Tibial nerve (tissue), 4 donors: ENCODE results near the gene OR10H3. TPM values are rescaled to one million over a fixed set of nuclear protein-coding genes. Genes with fewer than 3 reads are reported as not detected.

Source experiments
- DNase-seq, 2 donors: peaks; one replicate each; pipeline ENCODE4 v3.0.0-alpha.2; 2019; ENCODE audit warnings: low spot score in 2 of 2
- H3K27ac ChIP-seq, 4 donors: fragments of 200-600 bp; sonication (generic) in 3 of 4; one replicate each; pipeline ENCODE4 v1.5.1; 2017 to 2019; ENCODE audit warnings: mild to moderate bottlenecking in 1 of 4
- H3K27me3 ChIP-seq, 2 donors: fragments of 200-600 bp; sonication (generic) in 1 of 2; one replicate each; pipeline versions ENCODE4 v1.5.1 to v1.6.0; 2017 to 2019
- H3K36me3 ChIP-seq, 3 donors: fragments of 200-600 bp; sonication (generic); one replicate each; pipeline ENCODE4 v1.5.1; 2018 to 2019
- H3K4me1 ChIP-seq, 4 donors: fragments of 200-600 bp; sonication (generic) in 3 of 4; one replicate each; pipeline ENCODE4 v1.5.1; 2017 to 2019
- H3K4me3 ChIP-seq, 4 donors: fragments of 200-600 bp; sonication (generic) in 3 of 4; one replicate each; pipeline ENCODE4 v1.5.1; 2017 to 2019; ENCODE audit warnings: mild to moderate bottlenecking in 1 of 4, moderate library complexity in 1 of 4
- H3K9me3 ChIP-seq, 4 donors: fragments of 200-600 bp; sonication (generic) in 3 of 4; one replicate each; pipeline ENCODE4 v1.5.1; 2017 to 2019
- CTCF ChIP-seq, 5 experiments: fragments of 200-600 bp in 3 of 5; fragments of 450-650 bp in 2 of 5; sonication (generic) in 3 of 5; IDR thresholded peaks; one replicate each; pipeline ENCODE4 v1.5.1; 2016 to 2019; ENCODE audit warnings: antibody characterized with exemption in 5 of 5, mild to moderate bottlenecking in 3 of 5, moderate library complexity in 2 of 5
- EP300 ChIP-seq, 2 donors: sonication (generic); formaldehyde crosslinking; IDR thresholded peaks; one replicate each; pipeline ENCODE4 v1.6.1; 2017; ENCODE audit warnings: antibody characterized with exemption in 2 of 2, mild to moderate bottlenecking in 1 of 2
- POLR2A ChIP-seq, 2 donors: fragments of 450-650 bp; IDR thresholded peaks; one replicate each; pipeline ENCODE4 v1.6.1; 2017; ENCODE audit warnings: antibody characterized with exemption in 2 of 2, mild to moderate bottlenecking in 2 of 2, moderate library complexity in 2 of 2
- WGBS, 2 donors: methylation state at CpG; one replicate each; pipeline ENCODE4 v1.1.5; 2018; 5-methylcytosine and 5-hydroxymethylcytosine counted together
- total RNA-seq, 4 donors: library from RNA; depleted of rRNA; stranded (reverse); fragments of >200 nt; gene quantifications; one replicate each; pipeline ENCODE4 v1.1.0, GENCODE V29; 2016

The OR10H3 gene
- total RNA-seq, 4 donors from 2014 or later: not detected

GRCh38 chr19:15776264-15776663, 38.5 kb downstream of the OR10H3 start:
- Histone ChIP-seq H3K4me1 (peaks cover 0 to 33% (median 8%) of the 10 kb centered on the region in 4 donors), H3K27ac (no peak overlapping the region), H3K36me3 (peaks cover 0 to 17% (median 0%) of the 10 kb centered on the region in 3 donors), H3K9me3 (no peaks in the 10 kb centered on the region), H3K4me3 (no peak overlapping the region), H3K27me3 (no peaks in the 10 kb centered on the region)
- WGBS, 2 donors: 88 to 89% methylated on average over 4 of the region's 4 CpGs
- TF ChIP-seq POLR2A (IDR thresholded peaks at IDR 0.05) (no peak), CTCF (IDR thresholded peaks at IDR 0.05) (no peak), EP300 (IDR thresholded peaks at IDR 0.05) (no peak)
- no peak for DNase-seq

GRCh38 chr19:15776991-15777970, 39.5 kb downstream of the OR10H3 start:
- Histone ChIP-seq H3K36me3 (peaks cover 0 to 11% (median 0%) of the 10 kb centered on the region in 3 donors), H3K27ac (peak overlapping the region in 1 of 4 donors; percentile 61), H3K9me3 (no peaks in the 10 kb centered on the region), H3K4me1 (peaks cover 0 to 33% (median 8%) of the 10 kb centered on the region in 4 donors), H3K4me3 (no peak overlapping the region), H3K27me3 (no peaks in the 10 kb centered on the region)
- 54 to 61% methylated on average over 8 to 9 of the region's 9 CpGs for WGBS, 2 donors
- DNase-seq: no peak
- no peak for TF ChIP-seq CTCF (IDR thresholded peaks at IDR 0.05)
- no peak for TF ChIP-seq POLR2A (IDR thresholded peaks at IDR 0.05)
- TF ChIP-seq EP300 (IDR thresholded peaks at IDR 0.05): no peak

- Histone ChIP-seq H3K27ac (peak overlapping the region; percentile 58 to 90 (median 81)), H3K4me1 (peaks cover 0 to 33% (median 8%) of the 10 kb centered on the region in 4 donors), H3K36me3 (no peaks in the 10 kb centered on the region), H3K27me3 (no peaks in the 10 kb centered on the region), H3K4me3 (peak overlapping the region in 3 of 4 donors; percentile 23 to 36 (median 26)), H3K9me3 (no peaks in the 10 kb centered on the region)
- TF ChIP-seq POLR2A (IDR thresholded peaks at IDR 0.05) (peak in 1 of 2 donors; percentile 30), CTCF (IDR thresholded peaks at IDR 0.05) (no peak), EP300 (IDR thresholded peaks at IDR 0.05) (peak; percentile 45 to 69)
- DNase-seq: peak; percentile 48 to 65
- 5 to 11% methylated on average over 9 to 10 of the region's 10 CpGs for WGBS, 2 donors
Measured at GRCh38 chr19:15779756-15780476, 42.1 kb downstream of the OR10H3 start.

- no peak for TF ChIP-seq POLR2A (IDR thresholded peaks at IDR 0.05)
- no peak for TF ChIP-seq EP300 (IDR thresholded peaks at IDR 0.05)
- no peak for TF ChIP-seq CTCF (IDR thresholded peaks at IDR 0.05)
- no peaks in the 10 kb centered on the region for H3K27me3 ChIP-seq
- peak overlapping the region; percentile 58 to 90 (median 78) for H3K27ac ChIP-seq
- peak in 1 of 2 donors; percentile 16 for DNase-seq
- no peak overlapping the region for H3K4me3 ChIP-seq
- H3K36me3 ChIP-seq: no peaks in the 10 kb centered on the region
- no peaks in the 10 kb centered on the region for H3K9me3 ChIP-seq
- H3K4me1 ChIP-seq: peaks cover 0 to 33% (median 8%) of the 10 kb centered on the region in 4 donors
- 83 to 85% methylated on average over 7 of the region's 7 CpGs for whole genome bisulfite sequencing, 2 donors
Measured at GRCh38 chr19:15780610-15781418, 43.0 kb downstream of the OR10H3 start.
